NCI-H1092 (cell line): ENCODE data around the gene ADCY2.

Experiments used
- DNase-seq: peaks from one replicate; lab custom pipeline; 2025; lab: John Stamatoyannopoulos, UW

ADCY2 gene

GRCh38 chr5:7395947-7396712 is at the start of gene ADCY2:
Gene ADCY2, plus strand, starts transcription at chr5:7396138. Its CDS starts 159 bp downstream, at chr5:7396297.
- no peak for DNase-seq

GRCh38 chr5:7347377-7347776 is 48.6 kb upstream of the ADCY2 start:
- no peak for DNase-seq

- no peak for DNase-seq
Observed at GRCh38 chr5:7348168-7348854, 47.6 kb upstream of the ADCY2 start.

DNA sequence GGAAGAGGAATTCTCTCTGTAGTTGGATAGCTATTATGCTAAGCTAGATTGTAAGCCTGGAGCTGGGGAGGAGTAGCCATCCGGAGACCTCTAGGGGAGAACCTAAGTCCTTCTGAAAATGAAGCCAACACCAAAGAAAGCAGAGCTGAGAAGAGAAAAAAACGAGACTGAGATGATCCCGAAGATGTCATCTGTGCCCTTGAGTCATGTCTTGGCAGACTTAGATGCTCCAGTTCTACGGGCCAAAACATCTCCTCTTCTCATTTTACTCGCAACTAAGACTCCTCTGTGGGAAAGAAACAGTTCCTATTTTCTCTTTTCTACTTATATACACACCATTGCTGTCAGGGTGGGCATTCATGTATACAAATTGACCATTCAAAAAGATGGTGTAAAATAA is 34.3 kb upstream of the ADCY2 start:
- DNase-seq, result no peak

- no peak for DNase-seq
Observed at GRCh38 chr5:7363067-7363677, 32.8 kb upstream of the ADCY2 start.

- no peak for DNase-seq
Observed at GRCh38 chr5:7364226-7364875, 31.6 kb upstream of the ADCY2 start.

- no peak for DNase-seq
Observed at GRCh38 chr5:7367780-7368179, 28.2 kb upstream of the ADCY2 start.

DNA sequence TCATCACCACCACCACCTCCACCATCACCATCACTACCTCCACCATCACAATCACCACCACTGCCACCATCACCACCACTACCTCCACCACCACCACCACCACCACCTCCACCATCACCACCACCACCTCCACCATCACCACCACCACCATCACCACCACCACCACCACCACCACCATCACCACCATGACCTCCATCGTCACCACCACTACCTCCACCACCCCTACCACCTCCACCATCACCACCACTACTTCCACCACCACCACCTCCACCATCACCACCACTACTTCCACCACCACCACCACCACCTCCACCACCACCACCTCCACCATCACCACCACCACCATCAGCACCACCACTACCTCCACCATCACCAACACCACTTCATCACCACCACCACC is 23.5 kb upstream of the ADCY2 start:
- DNase-seq, result no peak

- DNase-seq, result no peak
Observed at GRCh38 chr5:7374186-7374585, 21.8 kb upstream of the ADCY2 start.

DNA sequence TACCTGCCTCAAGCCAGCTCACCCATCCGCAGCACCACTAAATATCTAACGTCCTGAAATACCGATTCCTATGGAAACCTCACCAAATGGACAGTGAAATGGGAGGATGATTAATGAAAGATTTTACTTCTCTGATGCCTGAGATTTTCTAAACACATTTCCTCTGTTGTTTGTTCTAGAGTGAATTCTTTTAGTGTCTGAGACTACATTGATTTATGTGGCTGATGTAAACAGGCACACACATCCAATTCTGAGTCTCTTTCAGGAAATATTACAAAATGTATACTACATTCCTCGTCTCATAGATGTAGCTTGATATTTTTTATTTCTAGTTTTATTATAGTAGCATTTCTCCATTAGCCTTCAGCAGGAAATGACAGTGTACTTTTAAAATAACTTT is 20.5 kb upstream of the ADCY2 start:
- no peak for DNase-seq

DNA sequence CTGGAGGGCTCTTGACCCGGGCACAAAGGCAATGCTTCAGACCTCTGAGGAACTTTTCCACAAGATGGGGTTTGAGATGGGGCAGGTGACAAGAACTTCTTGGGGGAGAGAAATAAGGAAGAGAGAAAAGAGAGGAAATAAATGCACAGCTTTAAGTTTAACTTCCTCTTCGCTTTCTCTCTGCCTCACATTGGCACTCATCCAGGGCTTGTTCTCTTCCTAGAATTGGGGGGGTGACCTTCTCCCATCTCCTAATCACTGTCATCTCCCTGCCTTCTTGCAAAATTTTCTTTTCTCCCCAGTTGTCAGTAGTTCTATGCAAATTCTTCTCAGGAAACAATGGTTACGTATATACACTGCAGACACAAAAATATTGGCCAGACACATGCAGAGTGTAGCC is 19.1 kb upstream of the ADCY2 start:
- no peak for DNase-seq

DNA sequence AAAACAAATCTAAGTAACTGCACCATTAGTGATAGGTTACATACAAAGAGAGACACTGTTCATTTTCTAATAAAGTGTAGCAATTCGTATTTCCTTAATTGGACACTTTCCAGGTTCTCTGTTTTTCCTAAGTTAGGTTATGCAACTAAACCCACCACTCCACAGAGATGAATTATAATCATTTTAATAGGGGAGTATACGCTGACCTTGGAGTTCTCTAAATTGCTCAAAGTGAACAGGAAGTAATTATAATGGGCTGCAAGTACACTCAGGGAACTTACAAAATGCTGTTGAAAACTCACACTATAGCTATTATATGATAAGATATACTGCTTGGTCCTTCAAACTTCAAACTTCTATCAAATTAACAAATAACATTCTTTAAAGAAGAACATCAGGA is 18.2 kb upstream of the ADCY2 start:
- no peak for DNase-seq

- no peak for DNase-seq
Observed at GRCh38 chr5:7382588-7382987, 13.3 kb upstream of the ADCY2 start.

GRCh38 chr5:7385681-7386080 is 10.3 kb upstream of the ADCY2 start:
- DNase-seq, result no peak

GRCh38 chr5:7388553-7388952 is 7.4 kb upstream of the ADCY2 start:
- no peak for DNase-seq

DNA sequence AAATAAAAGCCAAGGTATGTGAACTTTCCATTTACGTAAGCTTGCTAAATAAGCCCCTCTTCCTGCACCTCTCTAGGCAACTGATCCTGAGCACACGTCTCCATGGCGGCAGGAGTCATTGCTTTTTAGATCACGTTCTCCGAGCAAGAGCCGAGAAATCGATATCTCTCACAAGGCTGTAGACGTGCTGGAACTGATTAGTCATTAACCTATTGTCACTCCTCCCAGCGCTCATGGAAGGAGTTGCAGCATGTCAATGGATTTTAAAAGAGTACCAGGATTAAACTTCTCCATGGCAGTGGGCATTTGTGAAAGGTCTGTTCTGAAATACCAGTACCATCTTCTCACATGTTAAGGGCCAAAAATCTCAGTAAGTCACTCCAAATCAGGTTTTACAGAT is 4.7 kb upstream of the ADCY2 start:
- DNase-seq, result no peak

DNA sequence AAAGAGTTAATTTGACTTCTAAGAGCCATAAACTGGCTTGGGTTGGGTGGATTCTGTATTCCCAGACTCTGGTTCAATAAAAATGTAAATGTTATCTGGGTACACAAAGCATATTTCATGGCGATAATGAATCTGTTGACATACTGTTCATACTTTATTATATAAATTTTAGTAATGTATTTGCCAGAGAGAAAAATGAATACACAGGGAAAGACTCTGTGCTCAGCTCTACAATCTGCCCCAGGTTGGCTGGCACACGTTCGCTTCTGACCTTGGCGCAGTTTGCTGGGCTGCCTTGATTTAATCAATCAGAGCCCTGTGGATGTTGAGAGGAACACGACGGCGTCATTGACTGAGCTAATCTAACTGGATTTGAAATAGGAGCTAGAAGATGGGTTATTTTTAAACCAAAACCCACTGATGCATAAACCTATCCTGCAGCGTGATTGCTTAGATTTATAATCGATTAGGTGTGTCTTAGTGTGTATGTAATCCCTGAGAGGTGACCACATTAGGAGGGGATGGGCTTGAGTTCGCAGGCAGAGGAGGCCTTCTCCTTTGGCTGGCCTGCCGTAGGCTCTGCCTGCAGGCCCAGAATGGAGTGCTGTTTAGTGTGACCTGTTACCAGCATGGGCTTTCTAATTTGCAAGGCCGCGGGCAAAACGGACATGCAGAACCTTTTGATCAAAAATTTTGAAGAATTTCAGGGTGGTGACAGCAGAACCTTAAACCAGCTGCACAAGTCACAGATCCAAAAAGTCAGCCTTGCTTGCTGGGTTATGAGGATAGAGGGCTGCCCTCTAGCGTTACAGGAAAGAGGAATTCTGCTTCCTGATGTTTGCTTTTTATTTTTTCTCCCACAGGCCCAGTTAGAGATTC is 3.9 kb upstream of the ADCY2 start:
- peak; percentile 56 for DNase-seq

DNA sequence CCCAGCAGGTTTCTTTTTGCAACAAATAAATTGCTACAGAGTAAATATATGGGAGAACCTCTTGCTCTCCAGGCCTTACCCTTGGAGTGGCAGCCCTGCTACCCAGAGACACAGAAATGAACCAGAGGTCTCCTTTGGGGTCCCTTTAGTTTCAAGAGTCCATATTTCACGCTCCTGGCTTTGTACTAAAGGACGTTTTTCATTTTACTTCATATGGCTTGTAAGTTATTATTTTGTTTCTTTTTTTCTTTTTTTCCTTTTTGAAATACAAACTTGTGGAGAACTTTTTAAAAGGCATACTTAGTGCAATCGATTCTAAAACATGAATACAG is 3.3 kb upstream of the ADCY2 start:
- DNase-seq, result no peak

DNA sequence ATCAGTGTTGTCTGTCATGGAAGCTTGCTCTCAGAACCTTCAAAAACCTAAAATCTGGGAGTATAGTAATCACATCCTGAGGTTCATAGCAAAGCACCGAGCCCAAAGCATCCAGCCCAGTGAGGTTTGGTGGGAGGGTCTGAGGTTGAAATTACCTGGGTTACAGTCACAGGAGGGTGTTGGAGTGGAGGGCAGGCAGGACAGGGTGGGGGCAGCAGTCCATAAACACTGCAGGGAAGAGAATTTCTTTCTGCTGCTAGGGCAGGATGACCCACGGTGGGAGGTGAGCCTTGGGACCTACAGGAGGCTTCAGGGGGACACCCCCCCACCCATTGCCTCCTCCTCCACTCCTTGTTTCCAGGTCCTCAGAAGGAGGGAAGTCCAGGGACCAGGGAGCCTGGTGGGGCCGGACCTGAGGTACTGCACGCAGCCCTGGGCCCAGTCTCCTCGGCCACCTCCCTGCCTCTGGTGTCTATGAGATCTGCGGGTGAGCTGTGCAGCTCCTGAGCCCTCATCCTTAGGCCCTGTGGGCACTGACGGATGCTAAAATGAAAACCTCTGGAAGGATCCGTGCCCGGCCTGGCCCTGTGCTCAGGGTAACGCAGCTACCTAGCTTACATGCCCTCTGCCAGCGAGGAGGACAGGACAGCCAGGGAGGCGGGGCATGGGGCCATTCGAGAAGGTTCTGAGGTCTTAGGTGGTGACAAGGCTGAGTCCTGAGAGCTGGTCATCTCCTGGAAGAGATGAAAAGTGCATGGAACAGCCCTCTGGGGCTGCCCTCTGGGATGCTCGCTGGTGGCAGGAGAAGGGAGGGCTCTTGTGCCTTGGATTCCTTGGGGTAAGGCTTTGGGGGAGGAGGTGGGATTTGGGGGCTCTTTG is 1.8 kb upstream of the ADCY2 start:
- no peak for DNase-seq

DNA sequence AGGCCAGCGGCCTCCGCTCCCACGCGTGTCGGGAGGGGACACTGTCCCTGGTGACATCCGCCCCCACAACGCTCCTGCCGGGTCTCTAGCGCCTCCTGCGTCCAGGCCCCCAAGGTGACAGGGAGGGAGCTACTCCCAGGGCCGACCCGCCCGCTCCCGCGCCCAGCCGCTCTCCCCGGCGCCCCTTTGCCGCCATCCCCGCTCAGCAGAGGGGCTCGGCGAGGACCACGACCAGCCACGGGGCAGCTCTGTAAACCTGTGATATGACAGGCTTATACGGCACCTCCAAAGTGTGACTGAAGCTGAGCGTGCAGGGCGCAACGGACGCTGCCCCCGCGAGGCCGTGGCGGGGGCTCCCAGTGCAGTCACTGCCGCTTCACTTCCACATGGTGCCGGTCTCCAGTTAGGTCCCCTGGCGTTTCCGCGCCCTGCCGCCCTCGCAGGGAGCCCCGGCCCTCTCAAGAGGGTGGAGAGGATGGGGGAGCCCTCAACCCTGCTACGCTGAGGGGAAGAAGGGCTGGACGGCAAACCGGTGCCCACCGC is 978 bp upstream of the ADCY2 start:
- no peak for DNase-seq
